Fibroblast of pulmonary artery (primary cell): ENCODE results near the gene TPRG1L.

Experiments used
- DNase-seq: peaks from one replicate; pipeline ENCODE4 v3.0.0-alpha.2; 2010; ENCODE audit warnings: low read depth
- H3K4me3 ChIP-seq: replicated peaks from 2 replicates; pipeline ENCODE4 v1.5.1; 2011; ENCODE audit warnings: low read depth, mild to moderate bottlenecking, control low read depth, low read length, moderate library complexity
- CTCF ChIP-seq: IDR thresholded peaks from 2 replicates; pipeline ENCODE4 v1.5.1; 2011; ENCODE audit warnings: mild to moderate bottlenecking, control low read depth, low read length, inconsistent platforms; ENCODE audit errors: missing control alignments

TPRG1L gene

GRCh38 chr1:3586986-3587759 lies 37.6 kb upstream of the TPRG1L start:
- no peak overlapping the region for H3K4me3 ChIP-seq
- DNase-seq: peak; percentile 43
- no peak for TF ChIP-seq CTCF

GRCh38 chr1:3588395-3588794 lies 36.4 kb upstream of the TPRG1L start:
- no peak for DNase-seq
- no peak for TF ChIP-seq CTCF
- H3K4me3 ChIP-seq: no peak overlapping the region

- H3K4me3 ChIP-seq: no peak overlapping the region
- peak; percentile 46 for DNase-seq
- no peak for TF ChIP-seq CTCF
These were observed 34.6 kb upstream of the TPRG1L start for GRCh38 chr1:3590139-3590763.

GRCh38 chr1:3590951-3591865 lies 33.6 kb upstream of the TPRG1L start:
- DNase-seq: no peak
- TF ChIP-seq CTCF: no peak
- H3K4me3 ChIP-seq: no peak overlapping the region

GRCh38 chr1:3593334-3593733 lies 31.5 kb upstream of the TPRG1L start:
- DNase-seq: no peak
- TF ChIP-seq CTCF: no peak

GRCh38 chr1:3593745-3594144 lies 31.1 kb upstream of the TPRG1L start:
- TF ChIP-seq CTCF: no peak
- no peak overlapping the region for H3K4me3 ChIP-seq
- no peak for DNase-seq

More at GRCh38 chr1:3593334-3593733, 31.5 kb upstream of the TPRG1L start:
- H3K4me3 ChIP-seq: no peak overlapping the region
